ENCODE results near the gene B3GNT9. TPM values are rescaled to one million over a fixed set of nuclear protein-coding genes. Genes with fewer than 3 reads are reported as not detected.

Gene B3GNT9
- total RNA-seq, 1 experiment from 2014 or later, result 11.5 TPM

DNA sequence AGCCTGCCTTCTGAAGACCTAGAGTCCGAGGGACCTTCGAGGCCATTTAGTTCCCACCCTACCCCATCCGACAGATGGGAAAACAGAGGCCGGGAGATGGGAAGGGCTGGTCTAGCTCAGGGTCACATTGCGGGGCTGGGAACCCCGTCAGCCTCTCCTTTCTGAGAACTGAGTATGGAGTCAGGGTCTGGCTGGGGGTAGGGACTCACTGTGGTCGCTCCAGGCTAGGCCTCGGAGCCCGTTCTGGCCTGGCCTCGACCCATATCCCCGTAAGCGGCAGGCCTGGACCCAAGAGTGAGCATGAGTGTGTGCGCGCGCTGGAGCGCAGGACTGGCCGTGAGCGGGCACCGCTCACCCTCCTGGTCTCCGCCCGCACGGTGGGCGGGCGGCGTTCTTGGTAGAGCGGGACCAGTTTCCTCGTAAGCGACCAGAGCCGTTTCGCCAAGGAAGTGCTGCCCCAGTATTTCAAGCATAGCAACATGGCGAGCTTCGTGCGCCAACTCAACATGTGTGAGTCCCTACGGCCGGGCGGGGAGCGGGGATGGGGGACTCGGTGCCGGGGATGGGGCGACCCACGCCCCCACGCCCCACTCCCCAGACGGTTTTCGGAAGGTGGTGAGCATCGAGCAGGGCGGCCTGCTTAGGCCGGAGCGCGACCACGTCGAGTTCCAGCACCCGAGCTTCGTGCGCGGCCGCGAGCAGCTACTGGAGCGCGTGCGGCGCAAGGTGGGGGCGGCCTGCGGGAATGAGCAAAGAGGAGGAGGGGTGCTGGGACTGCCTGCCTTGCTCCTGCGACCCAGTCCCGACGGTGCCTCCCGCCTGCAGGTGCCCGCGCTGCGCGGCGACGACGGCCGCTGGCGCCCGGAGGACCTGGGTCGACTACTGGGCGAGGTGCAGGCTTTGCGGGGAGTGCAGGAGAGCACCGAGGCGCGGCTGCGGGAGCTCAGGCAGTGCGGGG is 14.6 kb upstream of the B3GNT9 start:
- peaks cover 8% of the 10 kb centered on the region for H3K4me1 ChIP-seq (ENCODE audit: insufficient read depth, low read length, poor library complexity, severe bottlenecking)
- H3K27me3 ChIP-seq (replicated peaks; ENCODE audit: insufficient read depth, low read depth, low read length, poor library complexity), result no peaks in the 10 kb centered on the region
- no peak overlapping the region for H3K4me3 ChIP-seq (ENCODE audit: low read depth, low read length, poor library complexity, severe bottlenecking)
- H3K36me3 ChIP-seq (ENCODE audit: insufficient read depth, low read length, poor library complexity, severe bottlenecking), result no peaks in the 10 kb centered on the region
- intact Hi-C loops (cut with micrococcal nuclease; ENCODE audit: unreplicated experiment), result no loop called here
- no peak for DNase-seq (ENCODE audit: low spot score)
- H3K9me3 ChIP-seq (ENCODE audit: low read depth, low read length, poor library complexity, severe bottlenecking), result no peaks in the 10 kb centered on the region
- H3K27ac ChIP-seq (ENCODE audit: low read depth, low read length, poor library complexity, severe bottlenecking), result no peak overlapping the region
- ChIA-PET POLR2A (ENCODE audit: low non-redundant PET) (no interaction called here), CTCF (no interaction called here)
- no peak for TF ChIP-seq CTCF (conservative IDR thresholded peaks at IDR 0.05; ENCODE audit: low read depth, low read length)
- TF ChIP-seq EZH2 (IDR thresholded peaks at IDR 0.05; ENCODE audit: borderline replicate concordance, low read depth, low read length, poor library complexity, severe bottlenecking), result no peak
- BruUV-seq (replicated peaks), result no TSS peak

- Histone ChIP-seq H3K36me3 (ENCODE audit: insufficient read depth, low read length, poor library complexity, severe bottlenecking) (no peaks in the 10 kb centered on the region), H3K4me3 (ENCODE audit: low read depth, low read length, poor library complexity, severe bottlenecking) (no peak within 1 kb of the TSS), H3K9me3 (ENCODE audit: low read depth, low read length, poor library complexity, severe bottlenecking) (no peaks in the 10 kb centered on the region), H3K27ac (ENCODE audit: low read depth, low read length, poor library complexity, severe bottlenecking) (no peak within 1 kb of the TSS), H3K27me3 (replicated peaks; ENCODE audit: insufficient read depth, low read depth, low read length, poor library complexity) (no peaks in the 10 kb centered on the region), H3K4me1 (ENCODE audit: insufficient read depth, low read length, poor library complexity, severe bottlenecking) (peaks cover 2% of the 10 kb centered on the region)
- TF ChIP-seq EZH2 (IDR thresholded peaks at IDR 0.05; ENCODE audit: borderline replicate concordance, low read depth, low read length, poor library complexity, severe bottlenecking), result no peak
- no peak for TF ChIP-seq CTCF (conservative IDR thresholded peaks at IDR 0.05; ENCODE audit: low read depth, low read length)
- POLR2A ChIA-PET (ENCODE audit: low non-redundant PET), result no interaction called here
- CTCF ChIA-PET, result no interaction called here
- intact Hi-C loops (cut with micrococcal nuclease; ENCODE audit: unreplicated experiment), result no loop called here
- no peak for DNase-seq (ENCODE audit: low spot score)
- BruUV-seq (replicated peaks), result no TSS peak
Observed at GRCh38 chr16:67164599-67165061, 13.8 kb upstream of the B3GNT9 start, which contains the start of gene HSF4. HSF4 (plus strand) TSS chr16:67164745; CDS start chr16:67164812, 67 bp downstream.

DNA sequence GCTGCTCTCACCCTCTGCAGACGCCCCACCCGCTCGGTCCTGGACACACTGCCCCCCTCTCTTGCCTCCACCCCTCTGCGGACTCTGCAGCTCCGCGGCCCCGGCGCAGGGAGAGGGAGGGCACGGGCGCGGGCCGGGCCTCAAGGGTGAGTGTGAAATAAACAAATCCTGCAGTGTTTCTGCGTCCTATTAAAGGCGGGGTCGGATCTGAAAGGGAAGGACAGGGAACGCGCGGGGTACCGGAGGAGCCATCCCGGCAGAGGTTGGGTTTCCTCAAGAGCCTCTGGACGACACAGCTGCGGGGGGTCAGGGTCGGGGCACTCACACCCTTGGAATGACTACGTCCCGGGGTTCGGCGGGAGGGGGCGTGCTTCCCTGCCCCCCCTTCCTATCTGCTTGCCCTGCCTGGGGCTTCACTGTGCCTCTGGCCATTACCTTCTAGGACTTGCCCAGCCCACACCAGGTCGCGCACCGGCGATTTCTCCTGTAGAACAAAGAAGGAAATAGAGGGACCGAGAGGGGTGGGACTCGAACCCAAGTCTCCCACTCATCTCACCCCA is 13.3 kb upstream of the B3GNT9 start:
- no peak overlapping the region for H3K27ac ChIP-seq (ENCODE audit: low read depth, low read length, poor library complexity, severe bottlenecking)
- intact Hi-C loops (cut with micrococcal nuclease; ENCODE audit: unreplicated experiment), result no loop called here
- H3K9me3 ChIP-seq (ENCODE audit: low read depth, low read length, poor library complexity, severe bottlenecking), result no peaks in the 10 kb centered on the region
- DNase-seq (ENCODE audit: low spot score), result no peak
- H3K36me3 ChIP-seq (ENCODE audit: insufficient read depth, low read length, poor library complexity, severe bottlenecking), result no peaks in the 10 kb centered on the region
- TF ChIP-seq CTCF (conservative IDR thresholded peaks at IDR 0.05; ENCODE audit: low read depth, low read length), result no peak
- TF ChIP-seq EZH2 (IDR thresholded peaks at IDR 0.05; ENCODE audit: borderline replicate concordance, low read depth, low read length, poor library complexity, severe bottlenecking), result no peak
- no peaks in the 10 kb centered on the region for H3K4me1 ChIP-seq (ENCODE audit: insufficient read depth, low read length, poor library complexity, severe bottlenecking)
- no TSS peak for BruUV-seq (replicated peaks)
- no peak overlapping the region for H3K4me3 ChIP-seq (ENCODE audit: low read depth, low read length, poor library complexity, severe bottlenecking)
- ChIA-PET POLR2A (ENCODE audit: low non-redundant PET) (no interaction called here), CTCF (no interaction called here)
- no peaks in the 10 kb centered on the region for H3K27me3 ChIP-seq (replicated peaks; ENCODE audit: insufficient read depth, low read depth, low read length, poor library complexity)

All from A673 (cell line).